HG02763 (cell line): ENCODE results near the gene SSH2.
"Not testable (repeated sequence)": the region's sequence is repeated elsewhere in the genome, so short reads cannot be mapped to it uniquely, and the experiment has no call there.

Source experiments
- ATAC-seq: cut with Tn5 transposase; IDR thresholded peaks from one replicate; pipeline ENCODE4 v1.9.1; 2021; ENCODE audit warnings: mild to moderate bottlenecking, moderate library complexity; ENCODE audit not compliant: unreplicated experiment

The SSH2 gene

DNA sequence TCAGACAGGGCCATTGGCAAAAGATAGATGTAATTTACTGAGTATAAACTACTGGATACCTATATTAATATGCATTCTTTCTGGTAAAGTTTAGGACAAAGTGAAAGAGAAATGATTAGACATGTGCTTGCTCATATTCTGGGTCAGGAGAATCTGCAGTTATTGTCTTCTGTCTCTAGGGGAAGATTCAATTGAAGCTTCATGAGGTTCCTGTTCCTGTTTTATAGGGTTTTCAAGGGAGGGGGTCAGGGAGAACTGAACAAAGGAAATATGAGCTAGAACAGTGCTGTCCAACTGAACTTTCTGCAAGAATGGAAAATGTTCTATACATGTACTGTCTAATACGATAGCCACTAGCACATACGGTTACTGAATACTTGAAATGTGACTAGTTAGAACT, 248.0 kb downstream of the SSH2 start:
- ATAC-seq = no peak

DNA sequence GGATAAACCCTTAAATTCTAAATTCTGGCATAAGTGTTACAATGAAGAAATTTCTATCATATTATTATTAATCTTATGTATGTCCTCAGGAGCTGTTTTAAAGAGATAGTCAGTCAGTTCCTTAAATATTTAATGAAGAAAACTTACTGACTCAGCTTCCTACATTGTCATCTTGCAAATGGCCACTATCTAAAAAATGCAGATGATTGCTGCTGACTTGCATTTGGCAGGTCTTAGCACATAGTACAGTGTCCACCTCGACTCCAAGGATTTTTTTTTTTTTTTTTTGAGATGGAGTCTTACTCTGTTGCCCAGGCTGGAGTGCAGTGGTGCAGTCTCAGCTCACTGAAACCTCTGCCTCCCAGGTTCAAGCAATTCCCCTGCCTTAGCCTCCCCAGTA, 252.2 kb downstream of the SSH2 start:
- ATAC-seq = no peak

DNA sequence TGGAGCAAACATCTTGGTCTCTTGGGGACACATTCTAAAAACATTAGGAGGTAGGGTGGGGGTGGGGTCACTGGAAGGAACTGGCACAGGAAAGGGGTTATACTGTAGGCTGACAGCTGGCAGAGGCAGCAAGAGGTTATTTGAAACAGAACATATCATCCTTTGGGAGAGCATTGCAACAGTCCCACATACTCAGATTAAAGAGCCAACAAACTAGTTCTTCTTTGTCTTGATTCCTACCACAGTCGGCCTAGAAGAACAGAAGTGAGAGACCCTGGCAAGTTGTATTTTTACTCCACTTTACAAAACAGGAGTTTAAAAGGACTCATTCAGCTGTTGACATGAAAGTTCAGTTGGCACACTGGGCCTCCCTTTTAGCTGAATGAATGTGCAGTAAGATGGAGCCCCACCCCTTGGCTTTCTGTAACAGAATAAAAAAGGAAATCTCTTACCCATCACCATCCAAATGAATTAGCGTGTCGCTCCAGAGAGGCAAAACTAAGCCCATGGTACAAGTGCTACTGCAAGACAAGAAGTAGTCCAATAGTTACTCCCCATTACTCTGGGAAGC, 252.7 kb downstream of the SSH2 start:
- no peak for ATAC-seq

DNA sequence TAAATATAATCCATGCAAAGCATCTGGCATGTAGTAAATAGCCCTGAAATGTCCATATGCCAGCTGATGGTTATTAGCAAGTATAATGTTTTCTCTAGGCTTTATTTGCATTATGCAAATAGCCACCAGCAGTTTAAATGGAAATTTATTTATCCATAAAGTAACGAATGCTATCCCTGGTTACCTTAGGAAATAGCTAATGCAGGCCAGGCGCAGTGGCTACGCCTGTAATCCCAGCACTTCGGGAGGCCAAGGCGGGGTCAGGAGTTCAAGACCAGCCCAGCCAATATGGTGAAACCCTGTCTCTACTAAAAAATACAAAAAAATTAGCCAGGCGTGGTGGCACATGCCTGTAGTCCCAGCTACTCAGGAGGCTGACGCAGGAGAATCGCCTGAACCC, 254.1 kb downstream of the SSH2 start:
- not testable (repeated sequence) for ATAC-seq

DNA sequence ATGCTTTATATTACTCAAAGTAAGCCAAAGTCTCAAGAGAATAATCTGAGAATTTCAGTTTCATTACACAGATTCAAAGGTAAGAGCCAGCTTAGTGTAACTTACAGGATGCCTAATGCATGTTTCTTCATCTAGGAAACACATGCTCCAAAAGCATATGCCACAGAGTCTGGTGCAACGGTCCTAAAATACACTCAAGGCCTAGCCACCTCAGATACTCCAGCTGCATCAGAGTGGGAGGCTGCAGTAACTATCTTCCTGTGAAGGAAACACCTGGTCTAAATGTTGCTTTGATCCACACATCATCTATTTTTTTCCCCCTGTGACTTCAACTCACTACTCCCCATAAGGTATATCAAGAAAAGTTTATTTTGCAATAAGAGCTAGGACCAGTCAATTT, 255.7 kb downstream of the SSH2 start:
- no peak for ATAC-seq

DNA sequence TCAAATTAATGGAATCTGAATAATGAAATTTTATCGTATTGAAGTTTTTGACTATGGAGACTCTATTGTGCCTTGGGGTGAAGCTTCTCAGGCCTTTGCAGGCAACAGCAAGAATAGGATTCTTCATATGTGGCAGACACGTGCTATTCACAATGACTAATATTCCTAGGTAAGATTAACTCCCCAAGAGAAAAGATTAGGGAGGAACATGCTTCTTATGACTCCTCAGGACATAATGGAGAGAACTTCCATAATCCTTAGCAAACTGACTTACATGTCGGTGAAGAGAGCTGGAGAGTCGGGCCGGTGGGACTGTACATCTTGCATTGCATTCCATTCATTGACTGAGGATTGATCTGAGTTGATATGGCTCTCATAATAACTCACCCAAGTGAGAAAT, 258.4 kb downstream of the SSH2 start:
- no peak for ATAC-seq

DNA sequence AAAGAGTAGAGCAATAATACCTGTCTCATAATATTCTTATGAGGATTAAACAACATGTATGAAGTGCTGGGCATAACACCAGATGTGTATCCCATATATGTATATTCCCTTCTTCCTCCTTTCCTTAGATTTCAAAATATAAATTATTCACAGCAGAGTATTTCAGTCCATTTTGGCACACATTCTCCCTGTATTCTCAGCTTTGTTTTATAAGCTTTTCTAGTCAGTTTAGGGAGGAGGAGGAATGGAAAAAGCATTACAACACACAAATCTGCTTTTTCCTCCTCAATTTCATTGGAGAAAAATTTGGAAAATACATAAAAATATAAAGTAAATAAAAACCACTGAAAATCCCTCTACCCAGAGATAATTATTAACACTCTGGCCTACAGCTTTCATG, 260.8 kb downstream of the SSH2 start:
- no peak for ATAC-seq

DNA sequence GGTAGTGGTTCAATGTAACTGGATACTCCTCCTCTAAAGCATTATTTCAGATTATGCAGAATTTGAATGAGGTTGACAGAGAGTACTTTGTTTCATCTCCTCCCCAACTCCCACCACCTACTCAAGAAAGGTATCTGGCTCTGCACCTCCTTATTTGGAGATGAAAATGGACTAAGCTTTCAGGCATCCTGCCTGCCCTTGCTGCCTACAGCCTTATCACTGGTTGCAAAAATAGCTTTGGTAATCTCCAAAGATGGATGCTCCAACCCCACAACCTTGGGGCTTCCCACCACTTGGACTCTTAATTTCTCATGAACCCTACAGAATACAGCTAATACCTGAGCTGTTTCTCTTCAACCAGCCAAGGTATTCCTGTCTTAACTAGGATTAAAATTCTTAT, 262.1 kb downstream of the SSH2 start:
- no peak for ATAC-seq

DNA sequence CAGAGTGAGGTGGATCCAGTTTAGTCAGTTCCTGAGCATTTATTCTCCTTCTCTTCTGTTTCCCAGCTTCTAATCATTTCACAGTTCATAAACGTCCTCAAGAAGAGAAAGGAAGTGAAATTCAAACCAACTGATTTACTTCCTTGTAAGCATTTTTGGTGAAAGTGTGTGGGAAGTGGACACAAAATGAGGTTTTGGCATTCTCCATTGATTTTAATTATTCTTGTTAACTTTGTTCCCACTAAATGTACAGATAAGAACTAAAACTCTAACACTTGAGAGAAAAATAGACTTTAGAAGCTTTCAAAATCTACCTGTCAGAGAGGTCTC, 264.6 kb downstream of the SSH2 start:
- ATAC-seq = no peak

DNA sequence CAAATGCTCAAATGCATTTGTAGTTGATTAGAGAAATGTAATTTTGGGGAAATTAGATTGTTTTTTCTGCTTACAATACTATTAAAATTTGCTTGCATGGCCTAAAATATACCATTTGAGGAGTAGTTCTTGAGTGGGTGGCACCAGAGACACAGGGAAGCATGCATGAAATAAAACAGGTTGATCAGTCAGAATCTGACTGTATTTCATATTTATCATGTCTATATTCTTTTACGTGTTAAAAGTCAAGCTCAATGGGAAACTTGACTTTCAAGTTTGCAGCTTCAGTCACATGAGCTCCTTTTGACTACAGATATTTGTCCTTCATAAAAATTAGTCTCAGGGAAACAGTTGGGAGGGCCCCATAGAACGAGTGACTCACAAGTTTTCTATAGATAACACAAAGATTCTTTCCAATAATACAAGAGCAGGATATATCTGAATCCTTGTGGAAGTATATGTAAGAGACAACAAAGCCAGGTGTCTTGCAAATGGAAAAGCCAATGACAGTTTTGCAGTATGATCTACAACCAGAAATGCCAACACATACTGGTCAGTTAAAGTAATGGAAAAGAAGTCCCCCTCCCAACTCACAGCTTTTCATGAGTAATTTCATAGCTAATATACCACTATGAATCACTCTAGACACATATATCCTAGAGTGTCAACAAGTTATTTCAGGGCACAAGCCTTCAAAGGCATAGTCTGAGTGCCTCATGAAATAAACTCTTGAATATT, 265.1 kb downstream of the SSH2 start:
- ATAC-seq = no peak

DNA sequence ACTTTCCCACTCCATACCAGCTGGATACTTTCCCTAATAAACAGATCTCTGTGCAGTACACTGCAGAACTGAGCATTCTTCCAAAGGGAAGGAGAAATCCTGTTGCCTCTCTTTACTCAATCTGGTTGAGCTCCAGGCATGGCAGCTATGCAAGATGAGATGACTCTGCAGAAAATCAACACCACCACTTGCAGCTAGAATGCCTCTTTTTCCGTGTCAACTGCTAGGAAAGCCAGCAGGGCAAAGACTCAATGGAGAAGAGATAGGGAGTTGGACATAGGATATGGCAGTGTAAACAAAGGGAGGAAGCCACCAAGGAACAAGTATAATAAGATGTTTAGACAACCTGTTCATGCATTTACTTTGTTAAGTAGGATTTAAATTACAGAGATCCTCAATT, 266.9 kb downstream of the SSH2 start:
- no peak for ATAC-seq

DNA sequence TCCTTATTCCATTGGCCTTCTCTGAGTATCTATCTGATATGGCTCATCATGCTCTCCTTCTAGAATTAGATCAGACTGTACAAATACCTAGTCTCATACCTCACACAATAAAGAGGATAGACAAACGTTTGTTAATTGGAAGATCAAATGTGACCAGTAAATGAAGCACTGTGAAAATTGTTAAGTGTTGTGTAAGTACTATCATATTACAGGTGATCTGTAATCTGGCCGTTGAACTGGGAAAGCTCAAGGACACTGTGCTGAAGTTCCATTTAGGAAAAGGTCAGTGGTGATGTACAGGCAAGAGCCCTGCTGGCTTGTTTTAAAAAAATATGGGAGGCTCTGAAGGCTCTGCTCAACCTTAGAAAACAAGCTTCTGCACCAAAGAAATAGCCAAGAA, 268.8 kb downstream of the SSH2 start:
- ATAC-seq = no peak

DNA sequence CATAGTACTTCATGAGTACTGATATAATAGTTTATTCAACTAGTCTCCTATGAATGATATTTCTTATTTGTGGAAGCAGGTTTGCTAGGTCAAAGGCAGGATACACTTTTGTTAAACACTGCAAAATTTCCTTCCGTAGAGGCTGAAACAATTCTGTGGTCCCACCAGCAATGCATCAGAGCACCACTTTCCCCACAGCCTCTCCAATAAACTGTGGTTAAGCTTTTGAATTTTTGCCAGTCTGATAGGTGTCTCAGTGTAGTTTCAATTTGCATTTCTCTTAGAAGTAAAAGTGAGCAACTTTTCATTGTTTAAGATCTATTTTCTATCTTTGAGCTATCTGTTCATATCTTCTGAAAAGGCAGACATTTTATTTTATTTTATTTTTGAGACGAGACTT, 270.9 kb downstream of the SSH2 start:
- no peak for ATAC-seq

DNA sequence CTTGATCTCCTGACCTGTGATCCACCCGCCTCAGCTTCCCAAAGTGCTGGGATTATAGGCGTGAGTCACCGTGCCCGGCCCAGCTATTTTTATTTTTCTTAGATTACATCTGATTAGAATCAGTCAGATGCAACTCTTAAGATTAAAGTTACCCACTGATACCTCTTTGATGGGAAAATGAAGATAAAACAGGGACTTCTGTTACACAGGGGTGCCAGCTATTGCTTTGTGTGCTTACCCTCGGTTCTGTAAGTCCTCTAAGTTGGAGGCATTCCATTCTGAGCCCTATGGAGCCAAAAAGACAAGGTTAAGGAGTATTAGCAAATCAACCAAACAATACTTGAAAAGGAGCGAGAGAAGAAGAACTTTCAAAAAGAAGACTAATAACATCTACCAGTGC, 274.7 kb downstream of the SSH2 start:
- ATAC-seq = no peak

DNA sequence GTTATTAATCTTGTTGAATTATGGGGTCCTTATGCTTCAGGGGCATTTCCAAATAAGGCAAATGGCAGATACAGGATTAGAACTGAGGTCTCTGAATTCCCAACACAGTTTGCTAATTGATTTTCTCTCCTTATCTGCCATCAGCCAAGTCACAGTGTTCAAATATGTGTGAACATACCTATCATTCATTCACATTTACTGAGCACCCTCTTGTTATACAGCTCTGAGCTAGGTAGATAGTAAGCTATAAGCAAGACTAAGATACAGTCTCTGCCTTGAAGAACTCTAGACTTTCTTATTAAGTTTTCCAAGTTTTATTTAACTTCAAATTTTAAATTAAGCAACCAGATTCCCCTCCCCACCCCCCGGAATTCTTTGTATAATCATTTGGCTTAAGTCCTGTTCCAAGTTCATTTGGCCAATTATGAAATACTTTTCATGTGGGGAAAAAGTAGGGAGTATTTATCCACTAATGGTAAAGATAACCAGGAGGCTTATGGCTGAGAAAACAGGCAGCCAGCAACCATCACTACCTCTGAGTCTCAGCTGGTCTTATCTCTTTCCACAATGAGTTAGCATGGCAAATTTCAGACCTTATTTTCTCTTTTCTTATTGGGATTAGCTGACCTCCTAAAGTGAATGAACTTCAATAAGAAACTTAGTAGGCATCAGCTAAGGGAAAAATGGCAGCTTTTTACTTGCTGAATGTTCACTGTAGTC, 275.9 kb downstream of the SSH2 start:
- ATAC-seq = no peak

DNA sequence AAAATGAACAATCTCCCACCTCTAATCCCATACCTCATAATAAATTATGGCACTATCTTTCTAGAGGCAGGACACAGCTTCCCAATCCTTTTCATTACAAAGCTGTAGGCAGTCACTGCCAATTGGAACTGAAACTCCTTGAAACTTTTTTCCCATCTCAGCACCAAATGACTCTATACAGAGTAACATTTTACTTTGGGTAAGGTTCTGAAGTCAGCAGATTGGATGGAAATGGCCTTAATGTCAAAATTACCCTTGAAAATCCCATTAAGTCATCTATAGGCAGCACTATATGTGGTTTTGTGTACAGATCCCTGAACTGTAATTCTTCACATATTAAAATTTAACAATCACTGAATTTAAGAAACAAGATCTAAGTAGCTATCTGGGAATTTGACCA, 277.1 kb downstream of the SSH2 start:
- no peak for ATAC-seq

DNA sequence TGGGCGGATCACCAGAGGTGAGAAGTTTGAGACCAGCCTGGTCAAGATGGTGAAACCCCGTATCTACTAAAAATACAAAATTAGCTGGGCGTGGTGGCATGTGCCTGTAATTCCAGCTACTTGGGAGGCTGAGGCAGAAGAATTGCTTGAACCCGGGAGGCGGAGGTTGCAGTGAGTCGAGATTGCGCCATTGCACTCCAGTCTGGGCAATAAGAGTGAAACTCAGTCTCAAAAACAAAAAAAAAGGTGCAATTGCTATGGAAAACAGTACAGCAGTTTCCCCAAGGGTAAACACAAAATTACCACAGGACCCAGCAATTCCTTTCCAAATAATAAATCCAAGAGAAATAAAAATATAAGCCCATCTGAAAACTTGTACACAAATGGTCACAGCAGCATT, 278.1 kb downstream of the SSH2 start:
- not testable (repeated sequence) for ATAC-seq

DNA sequence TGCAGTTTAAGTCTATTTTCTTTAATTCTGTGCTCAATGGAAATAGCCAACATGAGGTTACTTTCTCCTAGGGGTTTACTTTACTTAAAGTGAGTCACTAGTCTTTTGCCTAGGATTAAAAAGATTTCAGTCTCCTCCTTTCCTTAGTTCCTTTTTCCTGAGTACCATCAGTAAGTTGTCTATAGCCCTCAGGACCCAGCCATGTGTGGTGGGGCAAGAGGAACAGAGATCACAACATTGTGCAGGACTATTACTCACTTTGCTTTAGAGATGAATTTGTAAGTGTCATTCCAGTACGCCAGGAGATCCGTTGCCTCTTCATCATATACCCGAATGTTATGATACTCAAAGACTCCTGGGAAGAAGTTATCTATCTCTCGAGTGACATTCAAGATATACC, 279.6 kb downstream of the SSH2 start:
- no peak for ATAC-seq

DNA sequence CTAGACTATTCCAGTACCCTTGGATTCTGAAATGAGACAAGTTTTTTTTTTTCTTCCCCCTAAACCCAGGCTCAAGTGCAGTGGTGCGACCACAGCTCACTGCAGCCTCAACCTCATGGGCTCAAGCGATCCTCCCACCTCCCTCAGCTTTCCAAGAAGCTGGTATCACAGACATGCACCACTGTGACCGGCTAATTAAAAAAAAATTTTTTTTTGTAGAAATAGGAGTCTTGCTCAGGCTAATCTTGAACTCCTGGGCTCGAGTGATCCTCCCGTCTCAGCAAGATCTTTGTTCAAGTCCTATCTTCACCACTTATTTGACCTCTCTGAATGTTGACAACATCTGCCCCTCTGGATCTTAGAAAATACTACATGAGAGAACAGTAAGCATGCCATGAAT, 280.7 kb downstream of the SSH2 start:
- no peak for ATAC-seq

DNA sequence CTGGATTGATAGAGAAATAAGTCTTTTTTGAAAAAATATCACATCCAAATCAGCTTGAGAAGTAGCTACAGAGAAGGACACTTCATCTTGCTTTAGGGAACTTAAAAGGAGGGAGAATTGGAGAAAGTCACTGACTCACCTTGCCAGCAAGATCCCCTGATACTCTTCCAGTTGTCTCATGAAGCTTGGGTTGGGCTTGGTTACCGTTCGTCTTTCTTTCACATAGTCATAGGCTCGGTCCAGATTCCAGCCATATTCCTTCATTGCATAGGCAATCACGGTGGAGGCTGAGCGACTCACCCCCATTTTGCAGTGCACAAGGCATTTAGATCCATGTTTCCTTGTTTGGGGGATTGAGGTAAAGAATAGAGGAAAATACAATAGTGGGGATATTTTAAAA, 282.0 kb downstream of the SSH2 start:
- no peak for ATAC-seq

DNA sequence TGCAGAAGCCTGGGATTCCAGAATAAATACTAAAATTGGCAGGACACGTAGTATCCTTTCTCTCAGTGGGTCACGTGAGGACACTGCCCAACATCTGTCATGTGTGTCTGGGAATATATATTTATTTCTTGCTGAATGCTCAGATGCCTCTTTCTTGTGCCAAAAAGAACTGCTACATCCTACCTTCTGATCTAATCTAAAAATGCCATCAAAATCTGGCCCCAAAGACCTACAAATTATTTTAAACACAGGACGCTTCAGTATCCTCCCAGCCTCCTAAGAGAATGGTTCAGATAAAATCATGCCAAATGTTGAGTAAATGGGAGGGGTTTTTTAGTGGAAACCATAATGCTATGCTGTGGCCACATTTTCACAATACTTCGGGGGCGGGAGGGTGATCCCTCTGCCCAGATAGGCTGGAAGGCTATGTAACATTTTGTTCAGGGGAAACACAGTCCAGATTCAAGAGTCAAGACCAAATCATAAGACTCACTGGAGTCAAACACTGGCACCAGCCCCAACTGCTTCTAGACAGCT, 284.4 kb downstream of the SSH2 start:
- no peak for ATAC-seq

DNA sequence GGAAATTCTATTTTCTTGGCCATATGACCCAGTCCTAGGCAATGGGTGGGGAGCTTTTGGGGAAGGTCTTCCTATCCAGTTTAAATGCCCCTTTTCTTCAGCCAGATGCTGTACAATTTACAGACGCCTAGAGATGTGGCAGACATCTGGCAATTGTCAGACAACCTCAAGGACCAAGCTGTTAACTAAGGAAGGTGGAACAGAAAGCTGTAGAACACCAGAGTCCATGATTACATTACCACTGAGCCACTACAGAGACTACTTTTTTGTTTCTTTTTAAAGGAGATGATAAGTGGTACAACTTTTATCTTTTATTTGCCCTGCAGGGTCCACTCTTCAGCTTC, 286.2 kb downstream of the SSH2 start:
- no peak for ATAC-seq
